ENCODE measurements around the gene ABCA1.
"Not testable (repeated sequence)": the region's sequence is repeated elsewhere in the genome, so short reads cannot be mapped to it uniquely, and the experiment has no call there.

GRCh38 chr9:104958006-104958405 is 30.1 kb upstream of the ABCA1 start:
- not testable (repeated sequence) for TF ChIP-seq POLR2AphosphoS5, CTCF (IDR thresholded peaks at IDR 0.05)
